Head of caudate nucleus (tissue), 42 donors: ENCODE results near the gene BLTP3A.
A peak's percentile ranks its signal among the peaks of the same experiment; 100 is the strongest.
"Not testable (repeated sequence)": the region's sequence is repeated elsewhere in the genome, so short reads cannot be mapped to it uniquely, and the experiment has no call there.

Source experiments
- DNase-seq, 42 donors: peaks; one replicate each; pipeline versions ENCODE4 v3.0.0 to v3.0.0-alpha.2; 2020 to 2021; ENCODE audit warnings: mixed read lengths in 7 of 42
- intact Hi-C: fragments of 100-400 bp; cut with DNase I; formaldehyde crosslinking; loops from one replicate; pipeline ENCODE4 v1.15.0; 2022

Gene BLTP3A

GRCh38 chr6:34788111-34788510 is 3.8 kb upstream of the BLTP3A start:
- no peak for DNase-seq
- intact Hi-C loops, result no loop called here

DNA sequence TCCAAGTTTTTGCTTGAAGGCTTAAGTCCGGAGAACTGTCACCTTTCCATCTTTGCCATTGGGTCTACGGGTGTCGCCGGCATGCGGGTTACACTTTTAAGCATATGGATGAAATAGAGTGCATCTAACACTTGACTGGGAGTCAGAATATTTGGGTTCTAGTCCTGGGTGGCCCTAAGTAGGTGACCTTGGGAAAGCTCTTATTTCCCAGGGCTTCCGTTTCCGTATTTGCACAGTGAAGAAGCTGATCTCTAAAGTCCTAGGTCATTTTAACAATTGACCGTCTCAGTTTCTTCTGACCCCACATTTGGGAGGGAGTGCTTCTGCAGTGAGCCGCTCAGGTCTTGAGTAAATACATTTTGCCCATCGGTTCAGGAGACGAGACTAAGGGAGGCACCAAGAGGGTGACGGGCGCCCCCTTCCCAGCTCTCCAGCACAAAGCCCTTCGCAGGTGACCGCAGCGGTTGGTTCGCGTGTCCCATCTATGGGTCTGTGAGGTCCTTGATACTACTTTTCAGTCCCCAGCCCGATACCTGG is 651 bp upstream of the BLTP3A start:
- intact Hi-C loops, result loop anchor here (10.0 kb wide), 1 partner anchor 94 kb away; the partner anchor contains the start of genes ANKS1A and TAF11
- DNase-seq, result peak; percentile 52 to 86 (median 68)

GRCh38 chr6:34792605-34793500 is 970 bp downstream of the BLTP3A start:
- DNase-seq, result peak in 26 of 42 donors; percentile 4 to 61 (median 17)
- intact Hi-C loops, result loop anchor here (10.0 kb wide), 1 partner anchor 92 kb away; the partner anchor contains the start of genes ANKS1A and TAF11

DNA sequence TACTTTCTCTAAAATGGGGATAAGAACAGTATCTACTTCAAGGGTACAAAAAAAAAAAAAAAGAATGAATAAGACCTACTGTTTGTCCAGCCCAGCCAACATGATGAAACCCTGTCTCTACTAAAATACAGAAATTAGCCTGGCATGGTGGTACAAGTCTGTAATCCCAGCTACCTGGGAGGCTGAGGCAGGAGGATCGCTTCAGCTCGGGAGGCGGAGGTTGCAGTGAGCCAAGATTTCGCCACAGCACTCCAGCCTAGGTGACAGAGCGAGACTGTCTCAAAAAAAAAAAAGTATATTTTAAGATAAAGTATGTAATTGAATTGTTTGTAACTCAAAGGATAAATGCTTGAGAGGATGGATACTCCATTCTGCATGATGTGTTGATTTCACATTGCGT is 2.0 kb downstream of the BLTP3A start:
- intact Hi-C loops, result loop anchor here (10.0 kb wide), 1 partner anchor 91 kb away; the partner anchor contains the start of genes ANKS1A and TAF11
- DNase-seq, result no peak

- DNase-seq, result no peak
- intact Hi-C loops, result loop anchor here (10.0 kb wide), 1 partner anchor 89 kb away; the partner anchor contains the start of genes ANKS1A and TAF11
These were observed 4.0 kb downstream of the BLTP3A start for GRCh38 chr6:34795836-34796425.

GRCh38 chr6:34798057-34798456 is 6.2 kb downstream of the BLTP3A start:
- intact Hi-C loops, result loop anchor here (10.0 kb wide), 1 partner anchor 87 kb away; the partner anchor contains the start of genes ANKS1A and TAF11
- no peak for DNase-seq

DNA sequence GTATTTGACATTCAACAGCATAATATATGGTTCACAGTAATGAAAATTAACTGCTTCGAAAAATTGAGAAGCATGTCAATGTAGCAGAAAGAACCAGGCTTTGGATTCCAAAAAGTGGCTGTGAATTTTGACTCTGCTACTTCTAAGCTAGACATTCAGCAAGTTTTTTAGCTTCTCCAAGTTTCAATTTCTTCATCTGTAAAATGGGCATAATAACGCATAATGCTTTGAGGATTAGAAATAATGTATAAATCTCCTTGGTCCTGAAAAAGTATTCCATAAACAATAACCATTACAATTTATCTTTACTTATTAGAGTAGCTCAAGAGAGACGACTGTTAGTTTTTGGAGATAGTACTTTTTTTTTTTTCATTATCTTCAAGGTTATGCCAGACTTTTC is 7.7 kb downstream of the BLTP3A start:
- no peak for DNase-seq
- intact Hi-C loops, result loop anchor here (10.0 kb wide), 1 partner anchor 85 kb away; the partner anchor contains the start of genes ANKS1A and TAF11

GRCh38 chr6:34804543-34804942 is 12.7 kb downstream of the BLTP3A start:
- DNase-seq, result no peak

DNA sequence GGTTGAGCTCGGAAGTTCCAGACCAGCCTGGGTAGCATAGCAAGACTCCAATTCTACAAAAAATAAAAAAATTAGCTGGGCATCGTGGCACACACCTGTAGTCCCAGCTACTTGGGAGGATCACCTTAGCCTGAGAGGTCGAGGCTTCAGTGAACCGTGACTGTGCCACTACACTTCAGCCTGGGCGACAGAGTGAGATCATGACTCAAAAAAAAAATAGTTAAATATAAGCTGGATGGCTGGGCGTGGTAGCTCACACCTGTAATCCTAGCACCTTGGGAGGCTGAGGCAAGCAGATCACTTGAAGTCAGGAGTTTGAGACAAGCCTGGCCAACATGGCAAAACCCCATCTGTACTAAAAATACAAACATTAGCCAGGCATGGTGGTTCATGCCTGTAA is 13.2 kb downstream of the BLTP3A start:
- intact Hi-C loops, DNase-seq: not testable (repeated sequence)

More at GRCh38 chr6:34804543-34804942, 12.7 kb downstream of the BLTP3A start:
- intact Hi-C loops, result no loop called here

DNA sequence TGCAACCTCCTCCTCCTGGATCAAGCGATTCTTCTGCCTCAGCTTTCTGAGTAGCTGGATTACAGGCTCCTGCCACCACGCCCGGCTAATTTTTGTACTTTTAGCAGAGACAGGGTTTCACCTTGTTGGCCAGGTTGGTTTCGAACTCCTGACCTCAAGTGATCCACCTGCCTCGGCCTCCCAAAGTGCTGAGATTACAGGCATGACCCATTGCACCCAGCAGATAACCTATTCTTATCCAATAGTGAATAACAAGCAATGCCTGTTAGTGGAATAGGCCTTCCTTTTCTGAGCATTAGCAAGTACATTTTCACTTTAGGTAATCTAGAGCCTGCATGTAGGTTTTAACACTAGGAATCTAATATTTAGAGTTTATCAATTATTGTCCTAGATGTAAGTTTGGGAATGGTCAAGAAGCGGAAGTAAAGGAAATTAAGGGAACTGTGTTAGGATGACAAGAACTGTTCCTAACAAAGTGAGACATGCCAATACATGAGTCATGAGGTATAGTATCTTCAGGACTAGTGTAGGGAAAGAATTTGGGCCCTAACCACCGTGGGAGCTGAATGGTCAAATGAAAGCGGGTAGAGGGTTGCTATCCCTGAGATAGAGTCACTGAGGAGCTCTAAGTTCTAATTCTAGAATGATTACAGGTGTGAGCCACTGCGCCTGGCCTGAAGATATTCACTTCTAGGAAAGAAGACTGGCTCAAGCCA is 15.0 kb downstream of the BLTP3A start:
- DNase-seq, result no peak
- intact Hi-C loops, result no loop called here

GRCh38 chr6:34808473-34808872 is 16.6 kb downstream of the BLTP3A start:
- intact Hi-C loops, DNase-seq: not testable (repeated sequence)

DNA sequence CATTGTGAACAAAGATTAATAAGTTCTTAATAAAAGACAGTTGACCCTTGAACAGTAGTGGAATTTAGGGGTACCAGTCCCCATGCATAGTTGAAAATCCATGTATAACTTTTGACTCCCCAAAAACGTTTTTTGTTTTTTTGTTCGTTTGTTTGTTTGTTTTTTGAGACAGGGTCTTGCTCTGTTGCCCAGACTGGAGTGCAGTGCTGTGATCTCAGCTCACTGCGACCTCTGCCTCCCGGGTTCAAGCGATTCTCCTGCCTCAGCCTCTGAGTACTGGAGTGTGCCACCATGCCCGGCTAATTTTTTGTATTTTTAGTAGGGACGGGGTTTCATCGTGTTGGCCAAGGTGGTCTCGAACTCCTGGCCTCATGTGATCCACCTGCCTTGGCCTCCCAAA is 17.5 kb downstream of the BLTP3A start:
- intact Hi-C loops, DNase-seq: not testable (repeated sequence)

DNA sequence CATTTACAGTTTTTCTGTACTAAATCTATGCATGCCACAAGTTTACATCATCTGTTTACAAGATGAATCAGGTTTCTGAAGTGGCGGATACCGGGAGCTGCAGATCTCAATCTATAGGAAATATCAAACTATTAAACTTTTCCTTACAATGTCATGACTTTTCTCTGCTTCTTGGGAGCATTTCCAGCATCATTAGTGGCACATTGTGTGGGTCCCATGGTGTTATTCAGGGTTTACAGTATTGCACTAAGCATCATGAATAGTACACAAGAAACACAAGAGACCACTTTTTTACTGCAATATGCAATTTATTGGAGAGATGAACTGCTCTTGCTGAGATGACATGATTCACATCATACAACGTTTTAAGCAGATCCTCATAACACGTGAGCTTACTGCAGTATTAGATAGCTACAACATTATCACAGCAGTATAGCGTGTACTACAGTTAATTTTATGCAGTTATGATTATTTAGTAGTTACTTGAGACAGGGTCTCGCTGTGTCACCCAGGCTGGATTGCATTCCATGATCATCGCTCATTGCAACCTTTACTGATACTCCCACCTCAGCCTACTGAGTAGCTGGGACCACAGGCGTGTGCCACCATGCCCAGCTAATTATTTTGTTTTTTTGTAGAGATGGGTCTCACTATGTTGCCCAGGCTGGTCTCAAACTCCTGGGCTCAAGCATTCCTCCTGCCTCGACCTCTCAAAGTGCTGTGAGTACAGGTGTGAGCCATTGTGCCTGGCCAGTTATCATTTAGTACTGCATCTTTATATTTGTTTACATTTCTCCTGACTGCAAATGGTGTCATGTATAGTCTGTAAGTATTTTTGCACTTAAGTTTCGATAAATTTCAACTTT is 18.4 kb downstream of the BLTP3A start:
- no peak for DNase-seq
- intact Hi-C loops, result no loop called here

DNA sequence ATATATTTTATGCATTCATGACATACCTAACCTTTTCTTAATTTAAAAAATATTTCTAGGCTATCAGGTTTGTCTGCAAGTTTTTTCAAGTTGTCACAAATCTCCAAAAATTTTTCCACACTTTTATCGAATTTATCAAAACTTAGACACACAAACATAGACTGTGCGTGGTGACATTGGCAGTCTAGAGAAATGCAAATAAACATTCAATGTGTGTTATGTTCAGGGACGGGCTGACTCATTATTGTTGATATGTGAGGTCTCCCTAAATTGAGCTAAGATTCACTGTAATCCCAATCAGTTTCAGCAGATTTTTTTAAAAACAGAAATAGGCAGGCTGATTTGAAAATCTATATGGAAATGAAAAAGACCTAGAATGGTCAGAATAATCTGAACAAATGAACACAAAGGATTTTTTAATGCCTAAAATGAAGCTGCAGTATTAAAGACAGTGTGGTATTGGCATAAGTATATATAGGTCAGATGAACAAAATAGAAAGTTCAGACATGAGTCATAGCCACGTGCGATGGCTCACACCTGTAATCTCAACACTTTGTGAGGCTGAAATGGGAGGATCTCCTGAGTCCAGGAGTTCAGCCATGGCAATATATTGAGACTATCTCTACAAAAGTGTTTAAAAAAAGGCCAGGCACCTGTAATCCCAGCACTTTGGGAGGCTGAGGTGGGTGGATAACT is 19.2 kb downstream of the BLTP3A start:
- intact Hi-C loops, result no loop called here
- DNase-seq, result peak in 3 of 42 donors; percentile 9 to 31 (median 11)

DNA sequence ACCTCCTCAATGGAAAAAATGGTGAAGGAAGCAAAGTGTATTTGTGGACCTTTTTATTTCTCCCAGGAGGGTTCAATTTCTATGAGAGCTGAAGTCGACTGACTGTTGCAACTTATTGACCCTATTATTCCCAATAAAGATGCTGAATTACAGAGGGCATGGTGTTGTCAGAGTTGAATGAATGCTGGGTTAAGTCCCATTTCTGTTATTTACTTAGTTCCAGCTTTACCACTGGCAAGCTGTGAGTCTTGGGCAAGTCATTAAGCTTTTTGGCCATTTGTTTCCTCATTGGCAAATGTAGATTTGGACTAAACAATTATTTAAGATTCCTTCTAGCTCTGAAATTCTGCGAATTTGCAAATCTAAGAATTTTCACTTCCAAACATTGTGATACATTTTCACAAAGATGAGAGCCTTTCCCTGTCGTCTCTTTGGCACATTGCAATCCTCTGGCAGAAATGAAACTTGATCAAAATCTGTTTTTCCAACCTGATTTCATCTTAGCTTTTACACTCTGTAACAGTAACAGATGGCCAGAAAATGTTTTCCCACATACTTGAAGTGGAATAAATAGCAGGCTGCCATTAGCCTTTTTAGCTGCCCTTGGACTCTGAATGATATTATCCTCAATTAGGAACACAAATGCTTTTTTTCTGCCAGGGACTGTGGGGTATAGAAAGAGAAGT is 21.3 kb downstream of the BLTP3A start:
- DNase-seq, result peak in 1 of 42 donors; percentile 28
- intact Hi-C loops, result no loop called here

GRCh38 chr6:34816635-34817301 is 24.9 kb downstream of the BLTP3A start:
- peak in 1 of 42 donors; percentile 19 for DNase-seq

More at GRCh38 chr6:34816635-34817301, 24.9 kb downstream of the BLTP3A start:
- intact Hi-C loops, result no loop called here
